ENCODE results near the gene SLC6A12.

Gene SLC6A12

DNA sequence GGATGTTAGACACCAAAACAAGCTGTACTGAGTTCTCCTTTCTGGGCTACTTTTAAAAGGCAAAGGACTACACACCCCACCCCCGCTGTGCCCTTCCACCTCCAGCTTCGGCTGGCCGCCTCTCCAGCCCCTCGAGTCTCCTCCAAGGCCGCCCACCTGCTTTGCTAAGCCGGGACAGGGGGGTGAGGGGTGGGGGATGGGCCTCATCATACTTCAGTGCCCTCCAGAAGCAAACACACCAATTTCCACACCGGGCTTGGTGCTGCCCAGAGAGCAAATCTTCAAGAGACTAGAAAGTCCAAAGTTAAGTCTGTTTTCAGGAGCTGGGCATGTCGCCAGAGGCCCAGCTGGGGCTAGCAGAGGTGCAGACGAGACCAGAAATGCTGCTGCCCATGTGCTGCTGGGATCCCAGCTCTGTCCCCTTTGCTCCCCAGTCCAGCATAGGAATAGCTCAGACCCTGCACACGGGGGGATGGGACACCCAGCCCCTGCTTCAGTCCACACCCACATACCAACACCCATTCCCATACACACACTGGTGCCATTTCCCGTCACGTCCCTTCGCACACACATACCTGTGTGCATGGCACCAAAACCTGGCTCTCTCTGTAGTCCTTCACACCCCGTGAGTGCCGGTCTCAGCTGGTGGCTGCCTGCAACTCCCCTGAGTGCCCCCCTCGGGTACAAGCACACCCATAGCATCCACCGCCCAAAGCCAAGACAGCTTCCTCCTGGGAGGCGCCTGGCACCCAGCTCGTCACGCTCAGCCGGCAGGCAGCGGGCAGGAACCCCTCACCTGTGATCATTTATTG, 1.0 kb downstream of the SLC6A12 start:
- no peak for DNase-seq

DNA sequence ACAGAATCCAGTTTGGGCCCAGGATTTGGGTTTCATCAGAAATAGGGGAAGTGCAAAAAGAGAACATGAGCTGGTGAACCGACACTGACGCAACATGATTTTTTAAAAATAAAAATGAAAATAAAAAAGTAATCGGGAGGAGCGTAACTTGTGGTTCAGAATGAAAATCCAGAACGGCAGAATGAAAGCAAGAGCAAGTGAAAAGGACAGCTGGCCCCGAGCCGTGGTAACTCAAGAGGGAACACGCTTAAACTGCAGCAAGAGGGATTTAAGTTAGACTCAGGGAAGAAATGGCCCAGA, 1.6 kb downstream of the SLC6A12 start:
- no peak for DNase-seq

DNA sequence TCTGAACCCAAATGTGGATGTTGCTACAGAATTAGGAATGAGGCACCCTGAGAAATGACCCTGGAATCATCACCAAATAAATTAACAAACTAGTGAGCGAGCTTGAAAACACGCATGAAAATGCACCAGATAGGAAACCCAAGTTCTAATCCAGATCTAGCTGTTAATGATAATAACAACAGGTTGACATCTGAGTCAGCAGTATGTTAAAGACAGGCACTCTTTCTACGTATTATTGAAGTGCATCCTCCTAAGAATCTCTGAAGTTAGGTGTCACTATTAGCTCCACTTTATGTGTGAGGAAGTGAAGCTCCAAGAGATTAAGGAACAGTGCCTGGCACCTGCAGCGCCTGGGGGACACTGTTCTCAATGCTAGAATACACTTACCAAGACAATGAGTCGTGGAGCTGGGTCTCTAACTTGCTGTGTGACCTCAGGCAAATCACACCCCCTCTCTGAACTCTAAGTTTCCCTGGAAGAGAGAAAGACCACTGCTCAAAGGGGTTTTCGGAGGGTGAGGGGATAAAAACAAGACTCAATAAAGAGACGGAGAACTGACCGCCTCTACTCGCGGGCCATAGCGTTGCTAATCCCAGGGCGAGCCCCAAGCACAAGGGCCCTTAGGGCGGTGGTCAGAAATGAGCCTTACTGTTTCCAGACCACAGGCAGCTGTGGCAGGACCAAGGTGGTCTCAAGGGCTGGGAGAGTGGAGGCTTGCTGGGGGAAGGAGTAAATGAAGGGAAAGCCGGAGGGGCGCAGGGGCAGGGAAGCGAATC, 2.1 kb downstream of the SLC6A12 start:
- DNase-seq = no peak

DNA sequence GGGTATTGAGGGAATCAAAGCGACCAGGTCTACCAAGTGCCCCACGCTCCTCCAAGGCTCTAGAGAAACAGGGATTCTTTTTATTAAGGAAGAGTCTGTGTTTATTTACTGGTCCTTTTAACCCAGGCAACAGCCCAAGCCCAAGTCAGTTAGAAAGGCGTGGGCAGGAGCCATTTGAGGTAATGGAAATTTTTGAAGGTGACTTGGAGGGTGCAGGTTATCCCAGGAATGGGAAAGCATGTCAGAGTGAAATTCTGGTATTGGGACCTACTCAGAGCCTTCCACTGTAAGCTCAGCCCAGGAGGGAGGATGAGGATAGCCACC, 2.9 kb downstream of the SLC6A12 start:
- DNase-seq = no peak

DNA sequence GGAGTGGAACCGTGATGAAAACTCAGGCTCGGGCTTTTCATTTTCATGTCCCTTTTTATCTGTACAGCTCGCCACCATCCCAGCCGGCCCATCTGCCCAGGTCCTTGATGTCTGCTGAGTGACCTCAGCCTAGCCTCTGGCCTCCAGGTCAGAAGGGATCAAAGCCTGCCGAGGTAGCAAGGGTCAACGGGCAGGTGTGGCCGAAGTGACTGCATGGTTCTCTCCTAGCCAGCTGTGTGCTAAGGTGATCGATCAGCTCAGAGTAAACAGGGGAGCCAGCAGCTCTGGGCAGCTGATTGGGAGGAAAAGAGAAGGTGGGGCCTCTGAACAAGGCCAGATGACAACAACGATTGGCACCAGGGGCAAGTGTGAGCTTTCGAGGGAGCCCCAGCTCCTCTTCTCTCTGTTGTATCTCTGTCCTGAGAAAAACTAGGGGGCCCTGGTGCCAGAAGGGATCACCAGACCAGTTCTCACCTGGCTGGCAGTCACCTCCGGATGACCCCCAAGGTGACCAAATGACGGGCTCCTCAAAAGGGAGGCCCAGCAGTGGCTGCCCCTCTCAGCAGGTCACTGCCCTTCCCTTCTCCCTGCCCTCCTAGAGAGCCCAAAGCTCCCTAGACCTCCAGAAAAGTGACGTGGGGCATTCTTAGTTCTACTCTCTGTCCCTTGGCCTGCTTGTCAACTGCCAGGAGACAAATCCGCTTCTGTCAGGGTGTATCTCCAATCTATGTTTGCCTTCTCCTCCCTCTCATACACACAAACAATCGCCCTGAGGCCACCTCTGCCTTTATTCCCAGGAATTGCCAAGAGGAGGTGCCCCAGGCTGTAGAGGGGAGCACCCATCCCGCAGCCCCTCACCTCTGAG, 3.4 kb downstream of the SLC6A12 start:
- no peak for DNase-seq

DNA sequence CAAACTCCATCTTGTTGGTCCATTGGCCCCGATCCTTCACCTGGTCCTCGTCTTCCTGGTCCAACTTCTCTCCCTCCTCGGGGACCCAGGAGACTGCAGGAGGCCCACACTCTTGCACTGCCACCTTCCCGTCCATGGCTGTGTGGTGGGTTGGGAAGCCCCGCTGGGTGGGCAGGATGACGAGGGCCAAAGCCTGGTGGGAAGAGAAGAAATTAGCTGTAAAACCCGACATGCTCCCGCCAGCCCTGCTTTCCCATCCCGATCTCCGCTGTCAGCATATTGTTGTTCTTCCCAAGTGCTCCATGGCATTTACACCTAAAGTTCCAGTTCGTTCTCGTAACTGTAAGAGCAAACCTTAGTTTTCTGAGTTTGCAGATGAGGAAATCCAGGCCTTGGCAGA, 4.1 kb downstream of the SLC6A12 start:
- DNase-seq = no peak

DNA sequence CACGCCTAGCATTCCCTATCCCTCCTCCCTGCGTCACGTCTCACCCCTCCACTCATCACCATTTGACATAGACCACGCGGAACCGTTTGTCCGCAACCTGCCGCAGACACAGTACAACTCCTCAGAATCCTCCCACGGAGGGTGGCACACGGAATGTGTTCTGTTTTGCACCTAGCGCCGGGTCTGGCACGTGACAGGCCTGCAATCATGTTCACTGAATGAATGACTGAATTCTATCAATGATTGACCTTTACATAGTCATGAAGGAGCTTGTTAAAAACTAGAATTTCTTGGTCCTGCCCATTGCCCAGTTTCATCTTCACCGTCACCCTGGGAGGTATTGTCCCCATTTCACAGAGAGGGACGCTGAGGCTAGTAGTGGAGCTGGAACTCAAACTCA, 4.7 kb downstream of the SLC6A12 start:
- DNase-seq = no peak

DNA sequence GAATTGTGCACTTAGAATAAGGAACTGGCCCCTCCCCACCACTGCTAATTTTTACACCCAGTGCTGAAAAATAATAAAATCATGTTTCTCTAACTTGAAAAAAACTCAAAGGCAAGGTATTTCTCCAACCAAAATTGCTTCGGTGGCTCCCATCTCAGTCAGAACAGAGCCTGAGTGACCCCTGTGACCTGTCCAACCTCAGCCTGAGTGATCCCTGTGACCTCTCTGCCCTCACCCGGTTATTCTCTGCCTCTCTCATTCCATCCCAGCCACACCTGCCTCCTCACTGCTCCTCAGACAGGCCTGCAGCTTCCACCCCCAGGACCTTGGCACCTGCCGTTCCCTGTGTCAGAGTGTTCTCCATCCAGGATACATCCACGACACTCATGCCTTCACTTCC, 5.1 kb downstream of the SLC6A12 start:
- DNase-seq = no peak

DNA sequence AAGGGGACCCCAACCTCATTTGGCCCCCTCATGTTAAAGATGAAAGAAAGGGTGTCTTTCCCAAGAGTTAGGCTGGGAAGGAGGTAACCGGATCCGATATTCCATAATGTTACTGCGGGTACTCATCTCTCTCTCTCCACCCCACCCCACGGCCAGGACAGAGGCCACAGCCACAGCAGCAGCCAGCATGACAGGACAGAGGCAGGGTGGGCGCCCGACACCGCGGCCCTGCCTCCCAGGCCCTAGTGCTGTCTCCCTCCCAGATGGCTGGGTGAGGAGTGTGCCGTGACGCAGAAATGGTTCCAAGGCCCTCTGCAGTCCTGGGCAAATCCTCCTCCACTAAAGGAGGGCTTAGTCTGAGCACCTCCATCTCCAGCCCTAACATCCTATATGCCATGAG, 6.2 kb downstream of the SLC6A12 start:
- no peak for DNase-seq

DNA sequence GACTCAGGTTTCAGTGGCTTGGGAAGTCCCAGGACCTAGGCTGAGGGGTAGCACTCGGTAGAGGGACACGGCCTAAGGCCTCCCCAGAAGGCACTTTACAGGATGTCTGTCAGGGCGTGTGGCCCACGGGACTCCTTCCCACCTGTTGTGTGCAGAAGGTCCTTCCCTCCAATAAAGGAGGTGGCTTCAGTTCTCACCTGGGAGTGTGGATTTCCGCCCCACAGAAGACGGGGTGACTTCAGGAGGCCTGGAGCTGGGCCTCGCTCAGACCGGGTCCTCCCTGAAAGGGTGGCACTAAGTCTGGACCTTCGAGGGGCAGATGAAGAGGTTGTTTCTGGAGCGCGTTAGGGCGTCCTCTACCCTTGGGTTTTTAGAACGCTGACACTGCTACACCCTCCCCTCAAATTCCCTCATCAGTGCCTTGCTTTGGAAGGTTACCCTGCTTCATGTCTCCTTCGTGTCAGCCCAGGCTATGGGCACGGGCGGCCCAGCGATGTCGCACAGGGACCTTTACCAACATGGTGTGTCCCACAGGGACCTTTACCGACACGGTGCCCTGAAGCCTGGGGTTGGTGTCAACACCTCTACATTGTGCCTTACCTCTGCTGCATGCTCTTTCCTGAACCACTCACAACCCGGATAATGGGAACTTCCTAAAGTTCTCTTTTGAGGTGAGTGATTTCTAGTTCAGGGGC, 7.1 kb downstream of the SLC6A12 start:
- DNase-seq = no peak

DNA sequence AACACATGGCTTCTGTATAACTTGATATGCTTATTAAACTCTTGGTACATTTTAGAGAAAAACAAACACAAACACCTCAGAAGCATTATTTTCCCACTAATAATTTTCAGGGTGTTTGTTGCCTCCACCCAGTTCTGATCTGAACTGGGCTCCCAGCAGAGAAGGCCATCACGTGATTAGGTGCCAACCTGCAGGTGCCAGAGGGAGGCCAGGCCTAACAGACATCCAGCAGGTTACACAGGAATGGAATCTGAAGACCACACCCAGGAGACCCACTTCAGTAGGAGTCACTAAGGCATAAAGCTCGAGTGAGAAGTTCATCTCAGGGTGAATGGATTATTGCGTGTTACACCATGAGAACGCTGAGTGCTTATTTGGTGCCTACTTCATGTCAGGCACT, 8.9 kb downstream of the SLC6A12 start:
- no peak for DNase-seq

DNA sequence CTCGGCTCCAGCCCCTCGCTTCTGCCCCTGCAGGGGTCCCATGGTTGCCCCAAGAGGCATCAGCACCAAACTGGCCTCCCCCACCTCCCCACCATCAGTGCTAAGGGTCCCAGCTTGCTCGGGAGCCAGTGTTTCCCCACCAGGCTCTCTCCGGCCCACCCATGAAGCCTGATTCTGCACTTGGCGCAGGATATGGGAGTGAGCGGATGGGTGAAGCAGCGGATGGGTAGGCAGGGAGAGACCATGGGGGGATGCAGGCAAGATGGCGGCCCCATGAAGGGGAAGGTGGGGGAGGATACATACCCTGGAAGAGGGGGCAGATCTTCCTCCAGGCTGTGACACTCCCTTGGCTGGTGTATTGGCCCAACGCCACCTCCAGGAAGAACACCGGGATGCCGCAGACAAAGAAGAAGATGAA, 9.7 kb downstream of the SLC6A12 start:
- DNase-seq = no peak

DNA sequence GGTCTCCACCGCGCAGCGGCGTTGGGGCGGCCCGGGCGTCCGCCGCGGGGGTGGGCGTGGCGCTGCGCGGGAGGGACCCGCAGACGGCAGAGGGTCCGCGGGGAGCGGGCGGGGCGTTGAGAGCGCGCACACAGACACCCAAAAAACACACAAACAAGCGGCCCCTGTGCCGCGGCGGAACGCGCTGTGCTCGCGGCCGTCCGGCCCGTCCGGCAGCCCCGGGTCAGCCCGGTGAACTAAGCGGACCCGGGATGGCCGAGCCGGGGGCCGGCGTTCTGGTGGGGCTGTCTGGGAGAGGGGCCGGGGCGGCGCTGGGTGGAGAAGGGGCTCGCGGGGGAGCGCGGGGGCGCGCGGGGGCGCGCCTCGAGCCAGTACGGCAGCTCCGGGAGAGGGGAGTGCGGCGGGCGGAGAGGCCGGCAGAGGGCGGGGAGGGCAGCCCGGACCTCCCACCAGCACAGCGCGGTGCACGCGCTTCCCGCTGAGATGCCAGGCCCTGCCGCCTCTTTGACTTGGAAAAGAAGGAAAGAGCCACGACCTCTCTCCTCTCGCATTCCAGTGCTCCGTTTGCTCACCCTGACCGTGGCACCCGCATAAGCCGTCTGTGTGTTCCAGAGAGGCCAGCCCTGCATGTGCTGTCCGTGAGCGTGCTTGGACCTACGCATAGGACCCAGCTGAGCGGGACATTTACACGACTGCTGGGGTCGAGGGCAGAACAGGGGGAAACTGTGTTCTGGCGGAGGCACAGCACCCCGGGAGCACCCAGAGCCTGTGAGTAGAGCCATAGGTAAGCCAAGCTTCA, 10.3 kb downstream of the SLC6A12 start:
- no peak for DNase-seq

DNA sequence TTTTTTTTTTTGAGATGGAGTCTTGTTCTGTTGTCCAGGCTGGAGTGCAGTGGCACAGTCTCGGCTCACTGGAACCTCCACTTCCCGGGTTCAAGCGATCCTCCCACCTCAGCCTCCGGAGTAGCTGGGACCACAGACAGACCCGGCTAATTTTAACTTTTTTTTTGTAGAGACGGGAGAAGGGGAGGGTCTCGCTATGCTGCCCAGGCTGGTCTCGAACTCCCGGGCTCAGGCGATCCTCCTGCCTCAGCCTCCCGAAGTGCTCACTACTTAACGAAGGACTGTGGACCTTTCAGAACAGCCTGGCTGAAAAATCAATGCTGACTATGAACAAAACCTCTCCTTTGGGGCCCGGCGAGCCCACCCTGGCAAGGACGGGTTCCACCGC, 10.9 kb downstream of the SLC6A12 start:
- DNase-seq = no peak

DNA sequence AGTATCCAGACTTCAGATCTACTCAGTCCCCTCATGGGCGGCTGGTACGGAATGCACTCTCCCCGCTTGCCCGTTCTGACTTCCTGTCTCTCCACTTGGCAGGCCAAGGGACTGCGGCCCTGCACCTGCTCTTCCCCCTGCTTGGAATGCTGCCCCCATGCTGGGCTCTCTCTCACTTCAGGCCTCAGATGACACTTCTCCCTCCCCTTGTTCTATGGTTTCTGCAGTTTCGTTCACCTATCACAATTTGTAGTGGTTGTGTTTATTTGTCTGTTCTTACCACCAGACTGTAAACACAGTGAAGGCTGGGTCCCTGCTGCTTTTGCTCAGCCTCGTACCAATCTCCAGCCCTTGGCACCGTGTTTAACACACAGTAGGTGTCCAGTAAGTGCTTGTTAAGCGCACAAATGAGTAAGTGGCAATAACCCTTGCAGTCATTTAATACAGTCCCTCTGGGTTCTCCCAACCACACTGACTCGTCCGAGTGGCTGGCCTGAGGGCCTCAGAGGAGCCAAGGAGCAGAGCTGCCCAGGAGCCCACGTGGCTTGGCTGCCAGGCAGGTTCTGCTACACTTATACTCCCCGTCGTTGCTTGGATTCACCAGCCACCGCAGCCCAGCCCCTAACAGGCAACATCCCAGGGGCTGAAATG, 11.8 kb downstream of the SLC6A12 start:
- no peak for DNase-seq

DNA sequence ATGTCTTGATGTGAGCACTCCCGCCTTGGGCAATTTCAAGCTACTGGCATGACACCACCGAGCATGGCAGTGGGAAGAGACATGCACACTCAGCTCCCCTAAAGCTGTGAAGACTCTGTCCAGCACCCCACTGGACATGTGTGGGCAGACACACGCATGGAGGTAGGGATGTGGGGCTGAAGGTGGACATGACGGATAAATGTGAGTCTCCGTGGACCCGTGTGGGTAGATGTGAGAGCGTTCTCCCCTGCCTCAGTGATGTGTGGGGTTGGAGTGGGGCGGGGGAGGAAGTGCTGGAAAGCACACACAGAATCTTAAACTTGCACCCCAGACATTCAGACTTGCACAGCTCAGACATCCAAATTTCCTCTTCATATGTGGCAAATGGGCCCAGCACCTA, 12.6 kb downstream of the SLC6A12 start:
- no peak for DNase-seq

DNA sequence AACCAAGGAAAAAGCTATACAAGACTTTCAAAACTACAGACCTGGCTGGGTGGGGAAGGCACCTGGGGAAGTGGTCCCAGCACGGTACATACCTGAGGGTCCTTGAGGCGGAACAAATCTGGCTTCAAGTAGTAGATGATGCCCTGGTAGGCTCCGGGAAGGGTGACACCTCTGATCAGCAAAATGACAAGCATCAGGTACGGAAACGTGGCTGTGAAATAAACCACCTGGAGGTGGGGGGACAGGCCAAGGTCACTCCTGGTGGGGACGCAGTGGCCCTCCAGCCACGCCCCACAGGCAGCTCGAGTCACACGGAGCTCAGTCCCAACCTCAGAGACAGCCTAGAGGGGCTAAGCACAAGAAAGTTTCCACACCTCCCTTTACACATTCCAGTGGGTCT, 15.3 kb downstream of the SLC6A12 start:
- DNase-seq = no peak

DNA sequence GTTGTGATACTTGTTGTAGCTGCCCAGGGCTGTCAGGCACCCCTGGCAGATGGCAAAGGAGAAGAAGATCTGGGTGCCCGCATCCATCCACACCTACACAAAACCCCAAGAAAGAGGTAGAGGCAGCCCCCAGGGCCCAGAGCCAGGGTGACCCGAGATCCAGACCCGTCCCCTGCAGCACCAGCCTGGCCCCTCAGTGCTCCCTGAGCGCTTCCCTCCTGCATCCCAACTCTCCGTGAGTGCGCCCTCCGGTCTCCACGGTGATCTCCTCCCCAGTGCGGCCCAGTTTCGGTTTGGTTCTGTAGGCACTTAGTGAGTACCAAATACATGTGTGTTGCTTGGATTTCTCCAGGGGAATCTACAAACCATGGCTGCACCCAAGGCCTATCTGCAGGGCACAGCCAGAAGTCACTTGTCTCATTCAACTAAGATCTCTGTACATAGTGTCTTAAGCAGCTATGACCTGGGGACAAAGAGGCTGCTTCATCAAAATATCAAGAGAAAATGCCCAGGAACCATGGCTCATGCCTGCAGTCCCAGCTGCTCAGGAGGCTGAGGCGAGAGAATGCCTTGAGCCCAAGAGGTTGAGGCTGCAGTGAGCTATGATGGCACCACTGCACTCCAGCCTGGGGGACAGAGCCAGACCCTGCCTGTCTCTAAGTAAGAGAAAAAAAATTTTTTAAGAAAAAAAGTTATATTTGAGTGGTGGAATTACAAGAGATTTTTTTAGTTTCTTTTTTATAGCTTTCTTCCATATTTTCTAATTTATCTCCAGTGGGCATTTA, 15.9 kb downstream of the SLC6A12 start:
- DNase-seq = no peak

DNA sequence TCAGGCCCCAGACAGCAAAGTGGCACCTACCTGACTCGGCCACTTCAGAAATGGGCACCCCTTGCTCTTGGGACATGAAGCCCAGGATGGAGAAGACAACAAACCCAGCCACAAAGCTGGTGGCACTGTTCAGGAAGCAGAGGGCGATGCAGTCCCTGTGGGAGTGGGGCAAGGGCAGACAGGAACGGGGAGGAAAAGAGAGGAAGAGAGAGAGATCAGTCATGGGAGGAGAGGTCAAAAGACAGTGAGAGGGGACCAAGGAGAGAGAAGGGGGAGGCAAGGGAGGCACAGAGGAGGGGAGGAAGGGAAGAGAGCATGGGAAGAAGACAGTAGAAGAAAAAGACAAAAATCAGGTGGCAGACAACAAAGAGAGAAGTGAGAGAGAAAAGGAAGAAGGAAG, 16.6 kb downstream of the SLC6A12 start:
- no peak for DNase-seq

DNA sequence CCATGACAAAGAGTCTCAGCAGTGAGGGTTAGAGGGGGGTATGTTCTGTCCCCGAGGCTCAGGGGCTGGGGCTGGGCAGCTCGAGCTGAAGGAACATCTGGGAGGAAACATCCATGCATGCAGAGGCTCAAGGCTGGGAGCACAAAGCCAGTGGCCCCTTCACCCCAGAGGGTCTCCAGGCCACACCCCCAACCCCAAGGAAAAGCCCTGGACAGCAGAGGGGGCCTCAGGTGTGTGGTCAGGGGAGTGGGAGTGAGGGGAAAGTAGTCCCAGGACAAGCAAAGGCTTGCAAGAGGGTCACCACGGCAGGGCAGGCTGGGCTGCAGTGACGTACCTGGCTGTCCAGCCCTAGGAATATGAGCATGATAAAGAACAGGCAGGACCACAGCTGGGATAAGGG, 17.5 kb downstream of the SLC6A12 start:
- no peak for DNase-seq

DNA sequence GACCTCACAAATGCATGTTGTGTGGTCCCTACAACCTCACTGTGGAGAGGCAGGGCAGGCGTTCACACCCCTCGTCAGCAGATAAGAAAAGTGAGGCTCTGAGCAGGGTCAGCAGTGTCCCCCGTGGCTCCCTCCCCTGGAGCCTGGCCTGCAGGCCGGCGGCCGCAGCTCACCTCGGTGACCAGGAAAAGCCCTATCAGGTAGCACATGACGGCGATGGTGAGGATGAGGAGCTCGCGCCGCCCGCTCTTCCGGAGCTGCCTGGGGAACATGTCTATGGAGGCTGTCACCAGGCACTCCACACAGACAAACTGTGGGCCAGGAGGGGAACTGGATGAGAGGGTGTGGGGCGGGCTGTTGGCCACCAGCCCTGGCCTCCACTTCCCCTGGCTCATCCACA, 18.0 kb downstream of the SLC6A12 start:
- no peak for DNase-seq
